Brain pericyte (primary cell): Measurements from ENCODE around the gene POC1A.

Experiments used
- DNase-seq: peaks from one replicate; pipeline ENCODE4 v3.0.0-alpha.2; 2012; ENCODE audit warnings: low read depth, low spot score

The POC1A gene

DNA sequence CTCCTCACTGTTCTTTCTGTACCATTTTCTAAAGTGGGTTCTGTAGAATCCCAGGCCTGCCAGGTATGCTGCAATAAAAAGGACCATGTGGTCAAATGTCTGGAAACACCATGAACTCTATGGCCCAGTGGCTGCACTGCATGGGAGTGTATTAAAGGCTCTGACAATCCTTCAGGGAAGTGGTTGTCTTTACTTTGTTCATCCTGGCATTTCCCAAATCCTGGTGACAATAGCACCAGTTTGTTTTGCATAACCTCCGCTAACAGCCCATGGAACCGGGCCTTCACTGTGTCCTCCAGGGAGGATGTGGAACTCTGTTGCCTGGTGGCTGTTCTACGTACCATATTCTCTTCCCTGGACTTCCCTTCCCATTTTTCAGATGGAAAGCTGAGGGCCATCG, 86.7 kb downstream of the POC1A start:
- DNase-seq = no peak

DNA sequence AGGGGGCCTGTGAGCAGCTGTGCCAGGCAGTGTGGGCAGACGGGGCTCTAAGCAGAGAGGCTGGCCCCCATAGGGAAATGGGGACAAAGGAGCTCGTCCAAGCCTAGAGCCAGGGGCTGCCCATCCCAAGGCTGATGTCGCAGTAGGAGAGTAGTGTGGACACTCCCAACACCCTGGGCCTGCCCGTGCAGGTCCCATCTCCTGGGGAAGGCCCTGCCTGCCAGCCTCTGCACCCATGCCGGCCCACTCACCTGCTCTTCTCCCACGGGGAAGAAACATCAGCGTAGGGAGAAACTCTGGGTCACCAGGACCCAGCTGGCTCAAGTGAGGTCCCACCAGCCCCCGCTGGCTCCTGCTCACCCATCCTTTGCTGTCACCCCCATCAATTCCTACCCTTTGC, 87.2 kb downstream of the POC1A start:
- DNase-seq = no peak

DNA sequence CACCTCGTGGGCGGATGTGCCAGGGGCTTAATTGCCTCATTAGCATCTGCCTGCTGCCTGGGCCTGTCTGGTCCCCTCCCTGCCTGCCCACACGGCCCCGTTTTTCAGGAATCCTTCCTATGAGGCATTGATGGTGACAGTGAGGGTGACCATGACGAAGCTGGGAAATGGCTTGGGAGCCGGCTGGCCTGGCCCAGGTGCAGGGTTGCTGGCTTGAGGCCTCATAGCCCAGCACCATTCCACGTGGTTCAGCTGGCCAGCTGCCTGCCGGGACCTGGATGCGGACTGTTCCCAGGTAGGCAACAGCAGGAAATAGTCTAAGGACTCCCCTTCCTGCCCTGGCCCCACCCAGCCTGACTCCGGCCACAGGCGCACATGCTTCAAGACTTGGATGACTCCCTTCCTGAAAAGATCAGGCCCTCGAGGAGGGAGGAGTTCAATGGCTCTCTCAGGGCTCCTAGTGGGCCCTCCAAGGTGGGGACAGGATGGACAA, 88.9 kb downstream of the POC1A start:
- DNase-seq = no peak

DNA sequence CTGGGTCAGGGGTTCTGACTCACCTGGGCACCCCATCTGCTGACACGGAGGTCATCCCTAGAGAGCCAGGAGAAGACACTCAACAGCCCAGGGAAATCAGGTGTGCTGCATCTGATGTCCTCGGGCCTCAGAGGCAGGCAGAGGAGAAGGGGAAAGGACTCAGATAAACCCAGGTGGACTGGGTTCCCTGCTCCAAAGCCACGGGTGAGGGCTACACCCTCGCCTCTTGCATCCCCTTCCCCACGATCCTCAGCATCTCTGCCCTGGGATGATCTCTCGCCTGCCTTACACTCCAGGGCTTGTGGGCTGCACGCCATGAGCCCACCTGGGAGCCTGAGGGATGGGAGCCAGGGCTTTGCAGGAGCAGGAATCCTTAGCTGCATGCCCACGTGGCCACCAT, 89.7 kb downstream of the POC1A start:
- DNase-seq = no peak

DNA sequence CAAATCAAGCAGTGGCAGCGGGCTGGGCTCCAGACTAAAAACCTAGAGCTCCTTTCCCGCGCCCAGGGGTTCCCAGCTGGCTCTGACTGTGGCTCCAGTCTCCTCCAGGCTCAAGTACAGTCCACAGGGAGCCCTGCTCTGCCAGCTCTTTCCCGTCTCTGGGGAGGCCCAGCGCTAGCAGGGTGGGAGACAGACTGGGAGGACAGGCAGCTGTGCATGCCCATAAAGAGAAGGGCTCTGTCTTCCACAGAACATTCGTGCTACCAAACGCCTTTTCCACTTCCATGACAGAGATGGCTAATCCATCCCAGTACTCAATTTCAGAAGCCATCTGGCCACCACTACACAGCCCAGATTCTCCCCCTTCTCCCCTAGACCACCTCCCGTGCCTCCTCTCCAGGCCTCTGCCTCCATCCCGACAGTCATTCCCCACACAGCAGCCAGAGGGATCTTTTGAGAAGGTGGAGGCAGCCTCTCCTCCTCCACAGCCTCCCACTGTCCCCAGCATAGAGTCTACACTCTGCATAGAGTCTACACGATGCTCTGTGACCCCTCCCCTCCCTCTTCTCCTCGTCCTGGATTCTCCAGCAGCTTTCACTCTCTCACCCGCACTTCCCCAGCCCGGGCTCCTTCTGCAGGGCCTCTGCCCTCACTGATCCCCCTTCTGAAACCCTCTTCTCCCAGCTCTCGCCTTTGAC, 91.0 kb downstream of the POC1A start:
- DNase-seq = no peak

DNA sequence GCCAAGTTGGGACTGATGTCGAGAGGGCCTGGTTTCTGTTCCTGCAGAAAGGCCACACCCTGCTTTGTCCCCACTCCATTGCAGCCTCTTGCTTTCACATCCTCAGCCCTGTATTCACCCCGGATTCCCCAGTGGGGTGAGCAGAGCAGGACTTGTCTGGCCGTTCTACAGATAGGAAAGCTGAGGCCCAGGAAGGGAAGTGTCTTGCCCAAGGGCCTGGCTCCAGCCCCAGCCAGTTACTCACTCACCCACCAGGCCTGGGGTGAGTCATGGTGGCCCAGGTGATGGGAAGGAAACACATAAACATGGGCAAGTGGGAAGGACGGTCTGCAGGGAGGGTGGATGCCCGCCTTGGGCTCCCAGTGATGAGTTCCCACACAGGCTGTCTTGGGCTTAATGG, 91.7 kb downstream of the POC1A start:
- DNase-seq = no peak

DNA sequence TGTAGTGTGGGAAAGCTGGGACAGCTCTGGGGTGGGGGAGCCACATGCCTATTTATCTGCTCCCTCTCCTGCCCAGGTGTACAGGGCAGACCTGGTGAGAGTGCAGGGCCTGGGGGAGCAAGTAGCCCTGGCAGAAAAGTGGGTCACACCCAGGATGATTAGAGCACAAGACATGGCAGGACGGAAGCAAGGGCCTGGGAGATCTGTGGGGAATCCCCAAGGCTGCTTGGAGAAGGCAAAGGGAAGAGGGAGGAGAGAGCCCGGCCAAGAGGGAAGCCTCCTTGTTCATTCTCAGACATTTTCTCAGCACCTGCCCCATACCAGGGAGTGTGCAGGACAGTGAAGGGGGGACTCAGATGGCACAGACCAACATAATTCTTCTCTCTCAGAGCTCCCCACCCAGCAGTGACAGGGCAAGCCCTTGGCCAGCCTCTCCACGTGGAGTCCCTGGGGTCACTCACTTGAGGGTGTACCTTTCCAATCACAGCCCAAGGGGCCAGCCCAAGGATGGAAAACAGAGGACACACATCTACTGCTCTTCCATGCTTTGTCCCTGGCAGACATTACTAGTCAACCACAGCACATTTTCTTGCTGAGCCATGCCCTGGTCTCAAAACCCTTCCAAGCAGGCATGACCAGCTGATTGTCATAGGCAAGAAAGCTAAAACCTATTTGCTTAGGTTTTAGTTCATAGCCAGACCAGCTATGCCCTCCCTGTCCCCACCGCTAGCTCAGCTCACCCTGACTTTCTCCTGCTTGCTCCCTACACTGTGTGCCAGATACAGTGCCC, 92.9 kb downstream of the POC1A start:
- no peak for DNase-seq

DNA sequence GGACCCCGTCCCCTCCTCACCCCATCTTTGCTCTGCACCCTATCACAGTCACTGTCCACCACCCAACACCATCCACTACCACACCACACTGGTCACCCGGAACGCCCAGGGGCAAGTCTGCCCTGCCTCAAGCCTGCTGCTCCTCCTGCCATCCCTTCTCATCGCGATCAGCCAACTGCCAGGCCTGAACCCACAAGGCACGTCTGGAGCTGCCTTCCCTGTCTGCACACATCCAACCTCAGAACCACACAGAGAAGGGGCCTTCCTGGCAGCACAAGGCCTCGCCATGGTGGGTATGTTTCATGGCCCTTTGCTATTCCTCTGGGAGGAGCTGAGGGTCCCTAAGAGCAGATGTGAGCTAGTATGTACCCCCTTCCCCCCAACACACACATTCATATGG, 94.4 kb downstream of the POC1A start:
- no peak for DNase-seq

DNA sequence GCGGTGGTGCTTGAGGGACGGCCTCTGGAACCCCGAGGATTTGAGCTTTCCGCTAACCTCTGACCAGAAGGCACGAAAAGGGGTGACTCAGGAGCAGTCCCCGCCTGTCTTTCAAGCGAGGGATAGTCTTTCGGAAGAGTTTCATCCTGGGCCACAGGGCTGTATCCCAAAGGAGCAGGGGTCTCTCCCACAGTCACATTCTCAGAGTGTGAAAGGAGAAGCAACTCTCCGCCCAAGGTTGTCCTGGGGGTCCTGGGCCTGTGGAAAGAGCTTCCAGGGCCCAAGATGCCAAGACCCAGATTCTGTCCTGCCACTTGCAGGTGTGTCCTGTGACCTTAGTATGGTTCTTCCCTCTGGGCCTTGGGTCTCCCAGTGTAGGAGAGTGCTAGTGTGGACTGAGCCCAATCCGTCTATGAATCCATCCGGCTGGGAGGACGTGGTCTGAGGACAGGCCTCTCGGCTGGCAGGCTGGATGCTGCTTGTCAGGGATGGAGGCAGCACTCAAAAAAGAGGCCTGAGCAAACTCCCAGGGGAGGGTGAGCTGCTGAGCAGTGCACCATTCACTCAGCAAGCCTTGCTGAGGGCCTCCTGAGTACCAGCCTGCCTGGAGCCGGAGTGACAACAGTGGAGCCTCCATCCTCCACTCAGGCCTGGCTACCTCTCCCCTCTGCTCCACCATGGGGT, 96.3 kb downstream of the POC1A start:
- DNase-seq = no peak

DNA sequence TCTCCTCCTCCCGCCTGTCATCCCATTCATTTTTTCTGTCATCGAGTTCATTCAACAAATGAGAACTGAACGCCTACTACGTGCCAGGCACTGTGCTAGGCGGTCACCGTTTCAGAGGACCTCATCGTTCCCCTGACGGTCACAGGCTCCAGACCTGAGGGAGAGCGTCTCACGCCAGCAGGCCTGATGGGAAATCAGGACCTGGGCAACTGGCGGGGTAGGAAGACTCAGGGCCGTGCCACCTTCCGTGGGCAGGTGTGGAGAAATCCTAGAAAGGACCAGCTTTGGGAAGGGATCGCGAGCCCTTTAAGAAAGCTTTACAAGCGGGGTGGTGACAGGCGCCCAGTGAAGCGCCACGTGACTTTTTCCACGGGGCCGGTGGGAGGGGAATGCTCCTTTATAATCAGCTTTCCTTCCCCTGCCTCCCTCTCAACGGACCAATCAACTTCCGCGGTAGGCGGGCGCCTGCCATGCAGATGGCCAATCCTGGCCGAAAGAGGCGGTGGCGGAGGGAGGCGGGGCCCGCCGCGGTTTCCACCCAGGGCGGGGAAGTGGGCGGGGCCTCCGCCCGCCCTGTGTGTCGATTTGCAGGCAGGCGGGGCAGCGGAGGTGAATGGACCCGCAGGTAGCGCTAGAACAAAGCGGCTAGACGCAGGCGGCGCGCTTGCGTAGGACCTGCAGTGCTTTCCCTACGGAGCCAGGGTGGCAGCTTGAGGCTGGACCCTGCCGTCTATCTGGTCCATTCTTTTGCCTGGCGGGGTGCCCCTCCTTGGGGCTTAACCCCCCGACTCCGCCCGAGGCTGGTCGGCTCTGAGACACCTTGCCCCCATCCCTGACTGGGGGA, 97.0 kb downstream of the POC1A start:
- peak; percentile 95 for DNase-seq

DNA sequence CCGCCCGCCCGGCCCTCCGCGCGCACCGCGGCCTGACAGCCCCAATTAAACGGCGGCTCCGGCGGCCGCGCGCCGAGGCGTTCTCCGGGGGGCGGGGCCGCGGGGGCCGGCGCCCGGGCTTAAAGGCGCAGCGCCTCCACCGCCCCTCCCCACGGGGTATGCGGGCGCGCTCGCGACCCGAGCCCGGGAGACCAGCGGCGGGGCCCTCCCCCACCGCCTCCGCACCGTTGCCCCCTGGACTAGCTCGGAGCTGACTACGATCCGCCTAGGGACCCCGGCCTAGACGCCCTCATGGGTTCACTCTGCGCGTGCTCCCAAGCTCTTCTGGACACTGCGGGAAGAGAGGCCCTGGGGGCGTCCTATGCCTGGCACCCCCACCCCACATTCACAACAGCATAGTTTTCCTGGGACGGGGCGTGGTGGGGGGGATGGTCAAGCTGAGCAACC, 97.7 kb downstream of the POC1A start, which contains the start of gene DUSP7:
DUSP7 (minus strand) TSS at position 51 of the 447 bp plus-strand sequence. CDS start 205 bp downstream, outside the sequence.
- no peak for DNase-seq

DNA sequence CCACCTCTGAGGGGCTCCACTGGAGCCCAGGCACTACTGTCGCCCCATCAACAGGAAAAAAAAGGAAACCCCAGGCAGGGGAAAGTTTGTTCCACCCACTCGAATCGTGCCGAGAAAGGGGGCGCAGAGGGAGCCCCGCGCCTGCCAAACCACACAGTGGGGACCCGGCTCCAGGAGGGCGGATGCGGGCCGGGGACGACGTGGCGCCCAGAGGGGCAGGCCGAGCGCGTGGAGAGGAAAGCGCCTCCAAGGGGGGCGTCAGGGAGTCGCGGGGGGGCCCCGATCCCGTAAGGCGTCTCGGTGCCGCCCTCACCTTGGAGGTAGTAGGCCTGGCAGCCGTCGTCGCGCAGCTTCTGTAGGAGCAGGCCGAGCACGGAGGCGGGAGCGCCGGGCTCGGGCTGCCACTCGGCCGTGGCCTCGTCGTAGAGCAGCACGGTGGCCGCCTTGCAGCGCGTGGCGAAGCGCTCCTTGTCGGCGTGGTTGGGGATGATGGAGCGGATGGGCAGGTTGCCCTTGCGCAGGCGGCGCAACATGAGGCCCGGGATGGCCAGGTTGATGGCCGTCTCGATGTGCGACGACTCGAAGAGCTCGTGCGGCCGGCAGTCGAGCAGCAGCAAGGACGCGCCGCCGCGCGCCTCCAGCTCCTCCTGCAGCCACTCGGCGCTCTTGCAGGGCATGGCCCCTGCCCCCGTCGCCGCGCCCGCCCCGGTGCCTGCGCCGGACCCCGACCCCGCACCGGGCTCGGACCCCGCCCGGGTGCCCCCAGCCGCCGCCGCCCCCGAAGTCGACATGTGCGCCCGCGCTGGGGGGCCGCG, 98.5 kb downstream of the POC1A start:
- DNase-seq = no peak

DNA sequence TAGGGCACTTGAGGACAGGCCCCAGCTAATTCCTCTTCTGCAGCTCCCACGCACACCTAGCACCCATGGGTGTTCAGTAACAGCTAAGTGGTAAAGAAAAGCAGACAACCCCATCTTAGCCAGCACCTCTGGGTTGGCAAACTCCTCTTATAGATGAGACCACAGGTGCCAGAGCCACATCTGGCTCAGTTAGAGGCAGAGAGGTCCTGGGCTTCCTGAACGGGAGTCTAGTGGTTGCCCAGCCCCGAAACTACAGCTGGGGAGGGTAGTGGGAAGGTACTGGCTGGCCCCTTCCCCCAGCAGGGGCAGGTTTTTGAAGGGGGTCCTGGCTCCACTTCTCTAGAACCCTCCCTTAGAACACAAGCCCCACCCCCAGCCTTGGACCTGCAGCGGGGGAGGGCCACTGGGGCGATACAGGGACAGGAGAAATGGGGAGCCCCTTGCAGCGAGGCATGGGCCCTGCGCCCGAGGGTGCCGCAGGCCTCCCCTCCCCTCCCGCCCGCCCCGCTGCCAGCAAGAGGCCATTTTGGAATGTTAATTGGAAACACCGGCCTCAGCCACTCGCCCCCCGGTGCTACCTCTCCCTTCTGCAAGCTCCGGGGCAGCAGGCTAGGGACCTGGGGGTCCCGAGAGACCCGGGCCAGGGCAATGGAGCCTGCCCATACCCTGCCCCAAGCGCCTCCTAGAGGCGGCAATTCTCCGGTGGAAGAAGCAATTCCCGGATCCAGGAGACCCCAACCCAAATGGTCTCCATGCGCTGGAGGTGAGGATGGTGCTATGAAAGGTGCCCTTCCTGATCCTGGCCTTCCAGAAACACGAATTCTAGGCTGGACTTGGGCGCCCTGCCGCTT, 99.3 kb downstream of the POC1A start:
- DNase-seq = no peak

DNA sequence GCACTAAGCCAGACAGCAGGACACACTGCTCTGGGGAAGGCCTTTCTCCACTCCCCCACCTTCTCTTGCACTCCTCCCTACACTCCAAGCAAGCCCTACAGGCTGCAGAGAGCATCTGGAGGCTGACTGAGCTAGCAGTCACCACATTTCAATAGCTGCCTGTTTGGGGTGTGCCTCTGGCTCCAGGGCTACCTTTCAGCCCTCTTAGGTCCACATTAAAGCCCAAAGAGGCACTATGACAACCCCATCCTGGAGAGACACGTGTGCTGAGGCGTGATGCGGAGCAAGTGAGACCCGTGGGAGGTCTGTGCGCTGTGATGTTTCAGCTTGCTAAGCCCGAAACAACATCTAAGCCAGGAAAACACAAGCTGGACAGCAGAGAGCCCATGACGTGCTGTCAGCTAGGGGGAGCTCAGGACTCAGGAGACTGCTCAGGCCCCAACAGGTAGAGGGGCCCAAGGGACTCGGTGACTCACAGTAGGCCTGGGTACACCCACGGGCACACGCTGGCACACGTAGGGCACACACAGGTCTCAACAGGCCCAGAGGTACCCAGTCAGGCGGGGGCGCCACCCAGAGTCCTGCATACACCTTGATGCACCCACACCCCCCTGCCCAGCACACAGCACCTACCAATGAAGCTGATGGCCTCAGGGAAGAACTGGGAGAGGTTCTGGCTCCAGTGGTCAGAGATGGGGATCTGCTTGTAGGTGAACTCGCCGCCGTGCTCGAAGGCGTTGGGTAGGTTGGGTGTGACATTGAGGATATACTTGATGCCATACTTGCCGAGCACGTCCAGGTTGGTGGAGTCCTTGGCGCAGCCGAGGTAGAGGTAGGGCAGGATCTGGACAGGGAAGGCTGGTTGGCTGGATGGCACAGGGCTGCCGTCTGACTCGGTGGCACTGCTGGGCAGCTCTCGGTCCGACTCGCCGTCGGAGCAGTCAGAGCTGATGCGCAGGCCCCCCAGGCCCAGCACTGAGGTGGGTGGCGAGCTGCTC, 100.6 kb downstream of the POC1A start:
- DNase-seq = no peak

DNA sequence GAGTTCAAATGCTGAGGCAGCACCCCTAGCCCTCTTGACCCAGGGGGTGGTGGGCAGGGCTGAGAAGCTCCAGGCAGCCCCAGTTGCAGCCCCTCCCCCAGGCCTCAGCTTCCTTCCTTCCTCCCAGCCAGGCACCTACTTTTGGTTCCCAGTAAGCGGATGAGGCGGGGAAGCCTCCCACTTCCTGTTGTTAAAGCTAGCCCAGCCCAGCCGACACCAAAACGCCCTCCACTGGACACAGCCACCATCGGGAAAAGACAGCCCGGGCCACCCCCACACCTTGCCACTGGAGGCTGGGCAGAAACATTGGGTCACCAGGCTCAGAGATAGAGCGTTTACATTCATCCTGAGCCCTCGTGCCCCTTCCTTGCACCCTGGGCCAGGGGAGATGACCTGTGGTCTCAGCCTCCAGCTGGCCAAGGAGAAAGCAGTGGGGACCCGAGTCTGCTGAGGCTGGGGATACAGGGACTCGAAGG, 101.4 kb downstream of the POC1A start:
- no peak for DNase-seq

DNA sequence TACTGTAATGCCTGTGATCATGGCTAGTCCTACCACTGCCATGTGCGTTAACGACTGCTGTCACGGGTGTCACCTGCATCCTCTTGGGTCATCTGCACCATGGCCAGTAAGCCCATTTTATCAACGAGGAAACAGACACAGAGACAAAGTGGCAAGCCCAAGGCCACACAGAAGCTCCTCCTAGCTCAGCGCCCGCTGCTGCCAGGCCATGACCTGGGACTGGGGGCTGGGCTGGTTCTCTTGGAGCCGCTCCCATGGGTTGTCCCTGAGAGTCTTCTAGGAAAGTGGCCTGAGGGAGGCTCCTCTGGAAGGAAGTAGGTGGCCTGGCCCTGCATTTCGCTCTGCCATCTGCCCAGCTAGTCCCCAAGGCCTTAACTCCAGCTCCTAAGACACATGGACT, 102.8 kb downstream of the POC1A start:
- no peak for DNase-seq

DNA sequence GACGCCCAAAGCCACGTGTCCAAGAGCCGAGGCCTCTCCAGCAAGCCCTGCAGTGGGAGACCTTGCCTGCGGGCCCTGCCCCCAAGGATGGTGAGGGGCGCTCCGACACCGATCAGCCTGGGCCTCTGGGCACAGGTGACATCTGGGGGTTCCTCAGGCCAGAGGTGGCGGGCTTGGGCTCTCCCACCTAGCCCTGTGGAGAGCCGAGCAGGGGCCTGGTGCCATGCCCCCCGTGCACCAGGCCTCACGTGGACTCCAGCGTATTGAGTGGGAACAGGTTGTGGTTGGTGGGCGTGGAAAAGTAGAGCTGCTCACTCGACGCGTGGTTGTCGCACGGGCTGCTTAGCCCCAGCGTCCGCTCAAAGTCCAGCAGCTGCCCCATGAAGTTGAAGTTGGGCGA, 103.7 kb downstream of the POC1A start:
- DNase-seq = no peak

DNA sequence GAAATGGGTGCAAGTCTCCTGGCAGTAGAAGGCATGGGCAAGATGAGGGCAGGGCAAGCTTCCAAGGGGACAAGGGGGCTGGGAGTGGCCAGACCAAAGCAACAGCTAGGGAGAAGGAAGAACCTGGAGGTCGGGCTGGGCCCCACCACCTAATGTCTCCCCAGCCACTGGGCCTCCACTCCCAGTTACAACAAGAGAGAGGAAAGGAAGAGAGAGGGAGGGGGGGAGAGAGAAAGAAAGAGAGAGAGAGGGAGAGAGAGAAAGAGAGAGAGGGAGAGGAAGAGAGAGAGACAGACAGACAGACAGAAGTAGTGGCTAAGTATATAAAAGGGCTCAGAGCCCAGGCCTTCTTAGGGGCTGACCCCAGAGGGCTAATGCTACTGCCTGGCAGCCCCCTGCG, 104.7 kb downstream of the POC1A start:
- no peak for DNase-seq
